ENCODE results near the gene CENPM. TPM values are rescaled to one million over a fixed set of nuclear protein-coding genes. Genes with fewer than 3 reads are reported as not detected.

CENPM gene
- total RNA-seq, 2 donors from 2014 or later, result 34.7 to 115 TPM

- H3K27ac Mint-ChIP-seq, result no peak overlapping the region
- H3K9me3 Mint-ChIP-seq, result no peaks in the 10 kb centered on the region
- no peak overlapping the region for H3K4me3 Mint-ChIP-seq
- no peaks in the 10 kb centered on the region for H3K36me3 Mint-ChIP-seq
- DNase-seq (ENCODE audit: low spot score) (no peak), ATAC-seq (no peak)
- H3K4me1 Mint-ChIP-seq (ENCODE audit: low read depth in 2 of 2), result peaks cover 0 to 3% of the 10 kb centered on the region in 2 donors
- H3K27me3 Mint-ChIP-seq, result no peaks in the 10 kb centered on the region
These were observed 46.8 kb downstream of the CENPM start for GRCh38 chr22:41899992-41900651.

- Mint-ChIP-seq H3K4me1 (ENCODE audit: low read depth in 2 of 2) (peaks cover 0 to 3% of the 10 kb centered on the region in 2 donors), H3K27ac (no peak overlapping the region), H3K4me3 (no peak overlapping the region), H3K36me3 (no peaks in the 10 kb centered on the region), H3K9me3 (no peaks in the 10 kb centered on the region), H3K27me3 (no peaks in the 10 kb centered on the region)
- DNase-seq (ENCODE audit: low spot score), result peak; percentile 44
- no peak for ATAC-seq
These were observed 47.8 kb downstream of the CENPM start for GRCh38 chr22:41899110-41899509.

- Mint-ChIP-seq H3K27me3 (no peaks in the 10 kb centered on the region), H3K4me3 (no peak overlapping the region), H3K4me1 (ENCODE audit: low read depth in 2 of 2) (peaks cover 0 to 3% of the 10 kb centered on the region in 2 donors), H3K27ac (no peak overlapping the region), H3K36me3 (no peaks in the 10 kb centered on the region), H3K9me3 (no peaks in the 10 kb centered on the region)
- ATAC-seq, result no peak
- DNase-seq (ENCODE audit: low spot score), result no peak
These were observed 48.3 kb downstream of the CENPM start for GRCh38 chr22:41898645-41899044.

- Mint-ChIP-seq H3K27me3 (no peaks in the 10 kb centered on the region), H3K27ac (no peak overlapping the region), H3K36me3 (peaks cover 5% of the 10 kb centered on the region), H3K4me3 (no peak overlapping the region), H3K4me1 (ENCODE audit: low read depth in 2 of 2) (peaks cover 0 to 3% of the 10 kb centered on the region in 2 donors), H3K9me3 (no peaks in the 10 kb centered on the region)
- DNase-seq (ENCODE audit: low spot score) (no peak), ATAC-seq (no peak)
These were observed 53.2 kb downstream of the CENPM start for GRCh38 chr22:41893591-41894375.

GRCh38 chr22:41892721-41893120 lies 54.2 kb downstream of the CENPM start:
- Mint-ChIP-seq H3K4me1 (ENCODE audit: low read depth in 2 of 2) (peaks cover 0 to 3% of the 10 kb centered on the region in 2 donors), H3K27ac (peak overlapping the region in 1 of 2 donors; percentile 67), H3K27me3 (no peaks in the 10 kb centered on the region), H3K36me3 (peaks cover 13% of the 10 kb centered on the region), H3K9me3 (no peaks in the 10 kb centered on the region), H3K4me3 (no peak overlapping the region)
- DNase-seq (ENCODE audit: low spot score), result no peak
- ATAC-seq, result no peak

- no peaks in the 10 kb centered on the region for H3K27me3 Mint-ChIP-seq
- no peak overlapping the region for H3K27ac Mint-ChIP-seq
- H3K9me3 Mint-ChIP-seq, result no peaks in the 10 kb centered on the region
- peaks cover 18% of the 10 kb centered on the region for H3K36me3 Mint-ChIP-seq
- H3K4me3 Mint-ChIP-seq, result no peak overlapping the region
- ATAC-seq (no peak), DNase-seq (ENCODE audit: low spot score) (no peak)
- no peaks in the 10 kb centered on the region for H3K4me1 Mint-ChIP-seq (ENCODE audit: low read depth in 2 of 2)
These were observed 55.5 kb downstream of the CENPM start for GRCh38 chr22:41891407-41891806.

Other genes with a start within 250 kb of the CENPM start
- 10 to 100 TPM; 20.2 to 82.7 TPM for gene MEI1, start 247.6 kb downstream of the CENPM start, total RNA-seq
- 10 to 100 TPM; 25.1 to 26.3 TPM for gene CCDC134, start 146.5 kb downstream of the CENPM start, total RNA-seq
- gene SREBF2, start 114.0 kb downstream of the CENPM start, total RNA-seq, result 100 to 1,000 TPM; 205 to 211 TPM
- gene SHISA8, start 32.1 kb downstream of the CENPM start, total RNA-seq, result not detected
- gene TNFRSF13C, start 20.3 kb downstream of the CENPM start, total RNA-seq, result 1 to 10 TPM in 1 of 2 donors, under 1 TPM in 1; 0.40 to 3.2 TPM
- under 1 TPM; 0.14 to 0.25 TPM for gene SEPTIN3, start 22.3 kb upstream of the CENPM start, total RNA-seq
- gene WBP2NL, start 51.6 kb upstream of the CENPM start, total RNA-seq, result 1 to 10 TPM; 1.5 to 1.7 TPM
- gene NAGA, start 123.7 kb upstream of the CENPM start, total RNA-seq, result 10 to 100 TPM; 22.6 to 24.2 TPM
- gene PHETA2, start 127.1 kb upstream of the CENPM start, total RNA-seq, result 1 to 10 TPM; 1.5 TPM
- gene SMDT1, start 132.5 kb upstream of the CENPM start, total RNA-seq, result 10 to 100 TPM; 41.6 to 77.5 TPM
- 10 to 100 TPM; 47.8 to 99.5 TPM for gene NDUFA6, start 143.6 kb upstream of the CENPM start, total RNA-seq
- gene CYP2D6, start 183.7 kb upstream of the CENPM start, total RNA-seq, result 1 to 10 TPM; 1.7 to 6.1 TPM